Thyroid gland (tissue), 4 donors: ENCODE data around the gene GPC6. TPM values are rescaled to one million over a fixed set of nuclear protein-coding genes. Genes with fewer than 3 reads are reported as not detected.

Source experiments
- DNase-seq, 2 donors: peaks; one replicate each; pipeline ENCODE4 v3.0.0-alpha.2; 2019
- H3K27ac ChIP-seq, 3 donors: fragments of 200-600 bp; sonication (generic); 1 replicate in 2 of 3; 2 replicates in 1 of 3; pipeline ENCODE4 v1.5.1; 2016 to 2019; ENCODE audit warnings: mild to moderate bottlenecking in 1 of 3, moderate library complexity in 1 of 3
- H3K27me3 ChIP-seq: fragments of 200-600 bp; sonication (generic); one replicate; pipeline ENCODE4 v1.5.1; 2019
- H3K36me3 ChIP-seq, 2 donors: fragments of 200-600 bp; sonication (generic); one replicate each; pipeline ENCODE4 v1.5.1; 2016 to 2019
- H3K4me1 ChIP-seq, 2 donors: fragments of 200-600 bp; sonication (generic); one replicate each; pipeline ENCODE4 v1.5.1; 2017 to 2019
- H3K4me3 ChIP-seq, 3 donors: fragments of 200-600 bp; sonication (generic); replicated peaks in 1 of 3; 1 replicate in 2 of 3; 2 replicates in 1 of 3; pipeline ENCODE4 v1.5.1; 2016; ENCODE audit warnings: mild to moderate bottlenecking in 1 of 3
- H3K9me3 ChIP-seq: fragments of 200-600 bp; sonication (generic); one replicate; pipeline ENCODE4 v1.5.1; 2017
- CTCF ChIP-seq, 6 experiments: fragments of 200-600 bp in 3 of 6; fragments of 450-650 bp in 3 of 6; sonication (generic) in 3 of 6; IDR thresholded peaks; one replicate each; pipeline ENCODE4 v1.5.1; 2016 to 2019; ENCODE audit warnings: antibody characterized with exemption in 6 of 6, mild to moderate bottlenecking in 2 of 6, inconsistent platforms in 1 of 6, moderate library complexity in 1 of 6
- POLR2A ChIP-seq, 2 donors: fragments of 450-650 bp; IDR thresholded peaks; one replicate each; pipeline ENCODE4 v1.6.1; 2017; ENCODE audit warnings: antibody characterized with exemption in 2 of 2, mild to moderate bottlenecking in 2 of 2, moderate library complexity in 1 of 2
- WGBS, 2 donors: methylation state at CpG; one replicate each; pipeline ENCODE4 v1.1.5; 2017; 5-methylcytosine and 5-hydroxymethylcytosine counted together
- intact Hi-C: fragments of 100-400 bp; cut with DNase I; formaldehyde crosslinking; loops from one replicate; pipeline ENCODE4 v1.15.1; 2023
- total RNA-seq, 4 donors: library from RNA; depleted of rRNA; stranded (reverse); fragments of >200 nt; gene quantifications; one replicate each; pipeline ENCODE4 v1.2.3, GENCODE V29; 2016

GPC6 gene
- total RNA-seq, 4 donors from 2014 or later = 2.8 to 13.4 (median 7.5) TPM

- no peak for DNase-seq
- intact Hi-C loops = no loop called here
- H3K4me1 ChIP-seq = no peaks in the 10 kb centered on the region
- no peak overlapping the region for H3K4me3 ChIP-seq
- WGBS, 2 donors = 88 to 92% methylated on average over 1 of the region's 1 CpG
- no peaks in the 10 kb centered on the region for H3K36me3 ChIP-seq
- TF ChIP-seq CTCF (IDR thresholded peaks at IDR 0.05) (no peak), POLR2A (IDR thresholded peaks at IDR 0.05) (no peak)
- no peak overlapping the region for H3K27ac ChIP-seq
- no peaks in the 10 kb centered on the region for H3K27me3 ChIP-seq
- H3K9me3 ChIP-seq = no peaks in the 10 kb centered on the region
Observed at GRCh38 chr13:93562676-93563075, 336.1 kb downstream of the GPC6 start.

GRCh38 chr13:93577105-93577504 lies 350.5 kb downstream of the GPC6 start:
- H3K4me3 ChIP-seq = no peak overlapping the region
- intact Hi-C loops = no loop called here
- DNase-seq = no peak
- H3K4me1 ChIP-seq = no peaks in the 10 kb centered on the region
- H3K27ac ChIP-seq = no peak overlapping the region
- no peak for TF ChIP-seq CTCF (IDR thresholded peaks at IDR 0.05)
- no peak for TF ChIP-seq POLR2A (IDR thresholded peaks at IDR 0.05)
- no peaks in the 10 kb centered on the region for H3K36me3 ChIP-seq
- no peaks in the 10 kb centered on the region for H3K27me3 ChIP-seq
- WGBS, 2 donors = 83 to 89% methylated on average over 2 of the region's 2 CpGs
- no peaks in the 10 kb centered on the region for H3K9me3 ChIP-seq

- intact Hi-C loops = no loop called here
- Histone ChIP-seq H3K27me3 (no peaks in the 10 kb centered on the region), H3K9me3 (no peaks in the 10 kb centered on the region), H3K36me3 (no peaks in the 10 kb centered on the region), H3K4me3 (no peak overlapping the region), H3K27ac (no peak overlapping the region), H3K4me1 (no peaks in the 10 kb centered on the region)
- TF ChIP-seq POLR2A (IDR thresholded peaks at IDR 0.05) = no peak
- TF ChIP-seq CTCF (IDR thresholded peaks at IDR 0.05) = no peak
- DNase-seq = no peak
Observed at GRCh38 chr13:93589788-93590187, 363.2 kb downstream of the GPC6 start.

GRCh38 chr13:93603043-93603442 lies 376.4 kb downstream of the GPC6 start:
- intact Hi-C loops = no loop called here
- no peak for DNase-seq
- no peak for TF ChIP-seq POLR2A (IDR thresholded peaks at IDR 0.05)
- TF ChIP-seq CTCF (IDR thresholded peaks at IDR 0.05) = no peak
- H3K27ac ChIP-seq = no peak overlapping the region
- H3K9me3 ChIP-seq = no peaks in the 10 kb centered on the region
- H3K36me3 ChIP-seq = no peaks in the 10 kb centered on the region
- H3K4me1 ChIP-seq = no peaks in the 10 kb centered on the region
- H3K4me3 ChIP-seq = no peak overlapping the region
- WGBS, 2 donors = 83 to 84% methylated on average over 2 of the region's 2 CpGs
- no peaks in the 10 kb centered on the region for H3K27me3 ChIP-seq

DNA sequence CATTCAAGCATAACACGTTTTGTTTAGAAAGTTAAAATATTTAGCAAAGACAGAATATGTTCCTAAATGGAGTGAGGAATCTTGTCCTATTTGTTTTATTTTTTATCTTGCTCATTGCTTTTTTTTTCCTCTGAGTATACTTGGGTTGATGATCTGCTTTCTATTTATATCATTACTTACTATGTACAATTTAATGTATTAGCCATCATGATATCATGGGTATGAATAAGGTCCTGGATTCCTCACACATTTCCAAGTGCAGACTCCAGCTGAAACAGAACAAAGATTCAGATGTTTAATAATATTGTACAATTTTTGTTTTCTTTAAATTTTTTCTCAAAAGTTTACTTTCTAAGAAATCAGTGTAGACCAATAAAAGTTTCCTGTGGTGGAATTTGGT lies 388.2 kb downstream of the GPC6 start:
- Histone ChIP-seq H3K36me3 (no peaks in the 10 kb centered on the region), H3K27ac (no peak overlapping the region), H3K4me3 (no peak overlapping the region), H3K27me3 (no peaks in the 10 kb centered on the region), H3K4me1 (no peaks in the 10 kb centered on the region), H3K9me3 (no peaks in the 10 kb centered on the region)
- 73 to 86% methylated on average over 1 of the region's 1 CpG for WGBS, 2 donors
- no peak for DNase-seq
- no peak for TF ChIP-seq POLR2A (IDR thresholded peaks at IDR 0.05)
- no peak for TF ChIP-seq CTCF (IDR thresholded peaks at IDR 0.05)
- intact Hi-C loops = no loop called here
